Memory B cell (primary cell): ENCODE measurements around the gene PRRX2.
"Not testable (repeated sequence)": the region's sequence is repeated elsewhere in the genome, so short reads cannot be mapped to it uniquely, and the experiment has no call there.

Experiments
- ATAC-seq: fragments of 150-1000 bp; cut with Tn5 transposase; 2 replicates; pipeline ENCODE4 v1.10.0; 2021; ENCODE audit warnings: low read depth, mild to moderate bottlenecking, moderate library complexity
- DNase-seq, 2 donors: peaks; one replicate each; pipeline ENCODE4 v3.0.0; 2022; ENCODE audit warnings: low spot score in 2 of 2
- H3K27ac Mint-ChIP-seq: one replicate; pipeline ENCODE4 v1.8.0; 2022; ENCODE audit warnings: mild to moderate bottlenecking, moderate library complexity, mixed read lengths
- H3K27me3 Mint-ChIP-seq: one replicate; pipeline ENCODE4 v1.8.0; 2022; ENCODE audit warnings: mixed read lengths
- H3K36me3 Mint-ChIP-seq: one replicate; pipeline ENCODE4 v1.8.0; 2022; ENCODE audit warnings: mild to moderate bottlenecking, mixed read lengths
- H3K4me1 Mint-ChIP-seq: one replicate; pipeline ENCODE4 v1.8.0; 2022; ENCODE audit warnings: mixed read lengths
- H3K4me3 Mint-ChIP-seq: one replicate; pipeline ENCODE4 v1.8.0; 2022; ENCODE audit warnings: mild to moderate bottlenecking, moderate library complexity, mixed read lengths
- H3K9me3 Mint-ChIP-seq: one replicate; pipeline ENCODE4 v1.8.0; 2022; ENCODE audit warnings: mixed read lengths

The PRRX2 gene

DNA sequence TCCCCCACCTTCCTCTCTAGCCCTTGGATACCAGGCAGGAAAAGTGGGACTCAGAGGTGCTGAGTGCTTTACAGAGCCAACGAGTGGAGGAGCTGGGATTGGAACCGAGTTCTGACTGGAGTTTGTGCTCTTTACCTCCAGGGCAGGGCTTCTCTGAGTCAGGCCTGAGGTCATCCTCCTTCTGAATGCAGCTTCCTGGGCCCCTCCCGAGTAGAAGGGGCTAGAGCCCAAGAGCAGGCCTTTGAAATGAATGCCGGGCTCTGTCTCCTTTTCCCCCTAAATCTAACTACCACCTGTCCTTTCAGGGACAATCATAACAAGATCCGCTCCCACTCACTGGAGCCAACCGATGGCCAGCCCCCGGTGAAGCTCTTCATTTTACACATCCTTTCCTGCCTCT, 74.7 kb downstream of the PRRX2 start:
- ATAC-seq (no peak), DNase-seq (no peak)
- Mint-ChIP-seq H3K4me1 (peaks cover 3% of the 10 kb centered on the region), H3K4me3 (no peak overlapping the region), H3K36me3 (no peaks in the 10 kb centered on the region), H3K27me3 (peaks cover 8% of the 10 kb centered on the region), H3K9me3 (no peaks in the 10 kb centered on the region), H3K27ac (no peak overlapping the region)

DNA sequence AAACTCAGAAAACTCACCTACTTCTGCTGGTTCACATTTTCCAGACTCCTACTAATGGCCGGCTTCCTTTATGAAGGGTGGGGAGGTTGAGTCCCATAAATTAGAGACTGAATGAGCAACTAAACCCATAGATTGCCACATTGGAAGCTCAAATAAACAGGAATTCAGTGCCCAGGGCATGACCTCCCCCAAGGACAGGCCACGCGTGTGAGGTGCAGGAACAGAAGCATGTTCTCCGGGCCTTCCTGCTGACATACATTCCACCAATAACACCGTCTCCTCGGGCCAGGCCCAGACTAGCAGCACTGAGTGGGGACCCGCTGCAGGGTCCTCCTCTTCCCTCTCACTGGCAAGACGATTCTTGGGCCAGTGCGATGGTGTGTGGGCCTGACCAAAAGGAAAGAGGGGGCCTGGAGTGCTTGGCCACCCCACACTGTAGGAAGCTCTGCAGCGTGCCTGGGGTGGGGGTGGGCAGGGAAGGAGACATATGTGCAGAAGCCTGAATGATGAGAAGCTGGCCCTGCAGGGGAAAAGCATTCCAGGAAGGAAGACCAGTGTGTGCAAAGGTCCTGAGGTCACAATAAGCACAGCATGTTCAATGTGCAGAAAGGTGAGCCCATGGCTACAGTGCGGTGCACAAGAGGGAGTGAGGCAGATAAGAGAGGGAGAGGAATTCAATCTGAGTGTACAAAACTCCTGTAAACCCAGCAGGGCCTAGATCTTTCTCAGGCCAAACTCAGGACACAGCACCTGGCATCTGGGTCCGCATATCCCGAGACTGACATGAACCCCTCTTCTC, 75.4 kb downstream of the PRRX2 start:
- Mint-ChIP-seq H3K4me1 (peaks cover 3% of the 10 kb centered on the region), H3K4me3 (no peak overlapping the region), H3K36me3 (no peaks in the 10 kb centered on the region), H3K9me3 (no peaks in the 10 kb centered on the region), H3K27ac (no peak overlapping the region), H3K27me3 (peaks cover 8% of the 10 kb centered on the region)
- no peak for DNase-seq
- no peak for ATAC-seq

DNA sequence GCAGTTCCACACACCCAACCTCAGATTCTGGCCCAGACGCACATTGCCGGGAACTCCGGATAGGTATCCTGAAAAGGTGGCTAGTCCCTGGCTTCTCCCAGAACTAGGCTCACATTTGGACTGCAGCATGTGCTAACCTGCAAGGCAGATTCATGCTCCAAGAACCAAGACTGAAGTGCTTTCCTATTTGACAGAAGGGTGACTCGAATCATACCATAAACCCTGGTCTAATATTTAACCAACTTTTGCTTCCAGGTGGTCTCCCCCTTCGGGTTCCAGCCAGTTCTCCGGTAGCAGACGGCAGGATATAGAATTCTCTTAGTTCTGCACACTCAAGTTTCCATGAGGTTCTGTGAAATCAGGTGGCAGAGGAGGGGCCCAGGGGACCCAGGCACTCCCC, 79.8 kb downstream of the PRRX2 start:
- H3K4me3 Mint-ChIP-seq: no peak overlapping the region
- H3K36me3 Mint-ChIP-seq: no peaks in the 10 kb centered on the region
- no peaks in the 10 kb centered on the region for H3K9me3 Mint-ChIP-seq
- DNase-seq: no peak
- no peak for ATAC-seq
- peaks cover 5% of the 10 kb centered on the region for H3K4me1 Mint-ChIP-seq
- H3K27ac Mint-ChIP-seq: no peak overlapping the region
- peaks cover 4% of the 10 kb centered on the region for H3K27me3 Mint-ChIP-seq

DNA sequence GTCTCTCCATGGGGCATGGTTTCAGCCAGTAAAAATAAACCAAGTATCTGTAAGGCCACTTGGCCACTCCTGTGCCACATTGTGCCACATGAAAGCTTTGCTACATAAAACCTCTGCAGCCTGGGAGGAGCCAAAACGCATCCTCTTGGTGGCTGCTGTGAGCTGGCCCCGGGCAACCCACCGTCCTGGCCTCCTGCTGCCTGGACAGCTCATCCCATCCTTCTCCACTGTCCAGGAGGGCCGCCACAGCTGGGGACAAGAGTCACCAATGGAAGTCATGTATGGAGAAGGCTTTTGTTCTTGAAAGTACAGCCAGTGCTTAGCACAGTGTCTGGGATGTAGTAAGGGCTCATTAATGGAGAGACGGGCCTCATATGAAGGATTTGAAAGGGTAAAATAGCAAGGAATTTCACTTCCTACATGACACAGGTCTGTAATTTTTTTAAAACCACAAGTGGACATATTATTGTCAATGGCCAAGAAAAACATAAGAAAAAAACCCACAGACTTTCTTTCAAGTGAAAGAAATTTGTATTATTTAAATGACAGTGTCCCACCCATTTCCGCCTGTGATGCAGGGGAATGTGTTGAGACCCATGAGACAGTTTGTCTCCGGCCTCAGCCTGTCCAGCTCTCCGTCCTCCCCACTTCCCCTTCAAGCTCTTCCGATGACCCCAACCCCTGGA, 80.8 kb downstream of the PRRX2 start:
- no peaks in the 10 kb centered on the region for H3K9me3 Mint-ChIP-seq
- no peak for ATAC-seq
- peaks cover 5% of the 10 kb centered on the region for H3K4me1 Mint-ChIP-seq
- H3K36me3 Mint-ChIP-seq: no peaks in the 10 kb centered on the region
- H3K4me3 Mint-ChIP-seq: no peak overlapping the region
- no peak overlapping the region for H3K27ac Mint-ChIP-seq
- H3K27me3 Mint-ChIP-seq: peaks cover 4% of the 10 kb centered on the region
- DNase-seq: no peak

DNA sequence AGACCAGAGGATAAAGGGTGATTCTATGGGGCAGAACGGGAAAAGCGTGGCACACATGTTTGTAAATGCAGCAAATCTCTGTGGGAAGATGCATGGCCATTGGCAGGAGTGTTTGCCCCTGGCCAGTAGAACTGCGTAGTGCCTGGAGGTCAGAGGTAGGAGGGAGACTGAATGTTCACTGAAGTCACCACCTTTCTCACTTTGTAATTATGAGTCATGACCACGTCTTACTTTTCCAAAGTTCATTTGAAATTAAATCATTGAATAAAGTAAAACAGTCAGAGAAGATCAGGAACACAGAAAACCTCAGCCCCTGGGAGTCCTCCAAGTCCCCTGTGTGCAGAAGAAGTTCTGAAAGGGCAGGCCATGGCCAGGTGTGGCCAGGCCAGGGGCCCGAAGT, 82.8 kb downstream of the PRRX2 start:
- no peak overlapping the region for H3K27ac Mint-ChIP-seq
- H3K4me1 Mint-ChIP-seq: peaks cover 9% of the 10 kb centered on the region
- no peak overlapping the region for H3K4me3 Mint-ChIP-seq
- DNase-seq (no peak), ATAC-seq (no peak)
- H3K27me3 Mint-ChIP-seq: peaks cover 9% of the 10 kb centered on the region
- H3K9me3 Mint-ChIP-seq: no peaks in the 10 kb centered on the region
- H3K36me3 Mint-ChIP-seq: no peaks in the 10 kb centered on the region

DNA sequence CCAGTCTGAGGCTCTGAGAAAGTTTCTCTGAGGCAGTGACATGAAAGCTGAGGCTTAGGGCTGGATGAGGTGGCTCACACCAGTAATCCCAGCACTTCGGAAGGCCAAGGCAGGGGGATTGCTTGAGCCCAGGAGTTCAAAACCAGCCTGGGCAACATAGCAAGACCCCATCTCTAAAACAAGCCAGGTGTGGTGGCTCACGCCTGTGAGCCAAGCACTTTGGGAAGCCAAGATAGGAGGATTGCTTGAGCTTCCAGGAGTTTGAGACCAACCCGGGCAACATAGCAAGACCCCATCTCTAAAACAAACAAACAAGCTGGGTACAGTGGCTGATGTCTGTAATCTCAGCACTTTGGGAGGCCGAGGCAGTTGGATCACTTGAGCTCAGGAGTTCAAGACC, 83.6 kb downstream of the PRRX2 start:
- not testable (repeated sequence) for ATAC-seq, H3K36me3 Mint-ChIP-seq, DNase-seq, H3K27me3 Mint-ChIP-seq, H3K4me1 Mint-ChIP-seq, H3K4me3 Mint-ChIP-seq, H3K27ac Mint-ChIP-seq, H3K9me3 Mint-ChIP-seq

DNA sequence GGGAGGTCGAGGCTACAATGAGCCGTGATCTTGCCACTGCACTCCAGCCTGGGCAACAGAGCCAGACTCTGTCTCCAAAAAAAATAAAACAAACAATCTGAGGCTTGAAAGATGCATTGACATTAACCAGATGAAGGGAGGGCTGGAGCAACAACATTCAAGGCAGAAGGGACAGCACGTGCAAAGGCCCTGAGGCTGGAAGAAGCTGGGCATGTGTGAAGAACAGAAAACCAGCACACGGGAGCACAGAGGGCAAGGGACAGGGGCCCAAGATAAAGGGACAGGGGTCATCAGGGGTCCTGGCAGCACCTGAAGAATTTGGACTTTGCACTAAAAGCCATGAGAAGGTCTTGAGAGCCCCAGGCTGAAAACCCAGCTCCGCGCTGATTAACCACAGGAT, 84.1 kb downstream of the PRRX2 start:
- peaks cover 9% of the 10 kb centered on the region for H3K4me1 Mint-ChIP-seq
- no peak for ATAC-seq
- H3K36me3 Mint-ChIP-seq: no peaks in the 10 kb centered on the region
- no peak overlapping the region for H3K4me3 Mint-ChIP-seq
- no peak overlapping the region for H3K27ac Mint-ChIP-seq
- peaks cover 6% of the 10 kb centered on the region for H3K27me3 Mint-ChIP-seq
- H3K9me3 Mint-ChIP-seq: no peaks in the 10 kb centered on the region
- no peak for DNase-seq

DNA sequence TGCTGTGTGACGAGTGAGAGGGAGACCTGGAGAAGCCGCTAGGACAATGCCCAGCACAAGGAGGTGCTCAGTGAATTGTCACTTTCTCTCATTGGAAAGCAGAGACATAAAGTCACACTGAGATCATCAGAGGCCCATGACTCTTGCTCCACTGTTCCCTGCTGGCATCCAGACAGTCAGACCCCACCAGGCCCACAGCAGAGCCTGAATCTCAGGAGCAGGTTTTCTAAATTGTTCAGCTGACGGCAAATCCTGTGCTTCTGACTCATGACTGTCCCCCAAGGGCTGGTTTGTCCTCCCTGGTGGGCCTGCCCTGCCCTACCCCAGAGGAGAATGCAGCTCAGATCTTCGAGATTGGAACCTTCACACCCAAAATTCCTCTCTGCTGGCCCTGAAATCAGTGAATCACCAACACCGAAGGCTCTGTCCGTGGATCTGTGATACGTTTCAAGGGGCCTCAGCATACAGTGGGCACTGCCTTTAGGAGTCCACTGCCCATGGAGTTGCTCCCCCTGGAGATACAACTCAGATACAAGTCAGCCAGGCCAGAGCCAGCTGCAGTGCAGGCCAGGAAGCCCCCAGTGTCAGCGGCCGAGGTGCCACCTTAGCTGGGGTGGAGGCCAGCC, 84.7 kb downstream of the PRRX2 start:
- ATAC-seq (no peak), DNase-seq (no peak)
- Mint-ChIP-seq H3K4me3 (no peak overlapping the region), H3K4me1 (peaks cover 9% of the 10 kb centered on the region), H3K27me3 (peaks cover 6% of the 10 kb centered on the region), H3K9me3 (no peaks in the 10 kb centered on the region), H3K27ac (no peak overlapping the region), H3K36me3 (no peaks in the 10 kb centered on the region)

DNA sequence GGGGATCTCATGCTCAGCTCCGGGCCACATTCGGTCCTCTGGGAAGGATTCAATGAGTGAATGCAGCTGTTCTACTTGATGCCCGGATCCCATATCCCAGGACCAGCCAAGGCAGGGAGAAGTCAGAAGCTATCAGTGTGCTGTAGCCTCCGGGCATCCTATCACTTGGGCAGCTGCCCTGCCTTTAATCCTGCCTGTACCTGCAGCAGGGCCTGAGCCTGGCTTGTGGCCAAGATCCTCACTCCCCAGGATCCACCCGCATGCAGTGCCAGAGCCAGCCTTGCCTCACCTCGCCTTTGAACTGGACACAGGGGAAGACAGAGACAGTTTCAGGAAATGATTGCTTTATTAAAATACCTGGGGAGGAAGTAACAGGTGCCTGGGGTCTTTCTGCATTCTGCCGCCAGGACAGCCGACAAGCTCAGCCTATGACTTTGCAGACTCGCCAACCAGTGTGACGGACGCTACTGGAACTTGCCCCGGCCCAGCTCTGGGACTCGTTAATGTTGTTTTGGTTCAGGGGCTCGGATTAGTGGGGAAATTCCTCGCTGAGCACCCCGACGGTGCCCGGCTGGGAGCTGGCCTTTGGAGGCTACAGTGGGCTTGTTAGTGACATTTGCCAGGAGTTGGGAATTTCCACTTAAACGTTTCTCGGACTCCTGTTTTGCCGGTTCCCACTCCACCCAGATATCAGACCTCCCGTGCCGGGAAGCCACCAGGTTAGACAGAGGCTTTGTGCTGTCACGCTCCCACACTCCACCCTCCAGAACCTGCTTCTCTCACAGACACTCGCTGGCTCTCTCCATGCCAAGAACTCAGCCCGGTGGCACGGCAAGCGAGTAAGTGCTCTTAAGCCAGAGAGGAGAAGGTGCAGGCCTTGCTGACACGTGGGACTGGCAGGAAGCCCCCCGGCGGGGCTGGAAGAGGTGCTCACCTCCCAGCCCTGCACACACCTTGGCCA, 86.7 kb downstream of the PRRX2 start:
- H3K9me3 Mint-ChIP-seq: no peaks in the 10 kb centered on the region
- no peak overlapping the region for H3K4me3 Mint-ChIP-seq
- no peak for ATAC-seq
- no peak for DNase-seq
- H3K4me1 Mint-ChIP-seq: peaks cover 6% of the 10 kb centered on the region
- H3K27ac Mint-ChIP-seq: no peak overlapping the region
- no peaks in the 10 kb centered on the region for H3K36me3 Mint-ChIP-seq
- H3K27me3 Mint-ChIP-seq: peaks cover 5% of the 10 kb centered on the region

DNA sequence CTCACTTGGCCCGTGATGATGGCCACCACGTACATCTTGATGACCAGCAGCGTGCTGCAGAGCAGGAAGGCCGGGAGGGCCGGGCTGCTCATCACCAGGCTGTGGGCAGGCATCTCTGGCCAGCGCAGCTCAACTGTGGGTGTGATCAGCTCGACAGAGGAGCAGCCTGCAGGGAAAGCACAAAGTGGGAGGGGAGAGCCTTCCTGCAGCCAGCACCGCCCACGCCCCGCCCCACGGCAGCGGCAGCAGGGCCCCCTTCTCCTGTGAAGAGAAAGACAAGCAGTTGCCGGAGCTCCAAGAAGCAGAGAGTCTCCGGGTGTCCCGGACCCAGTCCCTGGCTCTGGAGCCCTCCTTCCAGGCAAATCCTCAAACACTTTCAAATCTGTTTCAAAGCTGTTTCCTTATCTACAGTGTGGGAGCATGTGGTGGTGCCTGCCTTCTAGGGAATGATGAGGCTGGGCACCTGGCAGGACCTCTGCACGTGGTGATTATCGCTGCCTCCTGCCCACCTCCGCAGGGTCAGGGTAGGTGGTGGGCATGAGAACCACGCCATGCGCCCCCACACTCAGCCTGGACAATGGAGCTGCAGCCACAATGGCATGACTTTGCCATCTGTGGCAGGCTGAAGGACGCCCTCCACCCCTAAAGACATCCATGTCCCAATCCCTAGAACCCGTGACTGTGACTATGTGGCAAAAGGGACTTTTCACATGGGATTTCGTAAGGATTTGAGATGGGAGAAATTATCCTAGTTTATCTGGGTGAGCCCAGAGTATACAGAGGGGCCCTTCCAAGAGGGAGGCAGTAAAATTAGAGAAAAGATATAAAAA, 87.7 kb downstream of the PRRX2 start, which contains the start of gene PTGES:
TSS of gene PTGES (minus strand) at position 143 of the 830 bp plus-strand sequence. CDS start at position 113, 30 bp downstream.
- no peak within 1 kb of the TSS for H3K27ac Mint-ChIP-seq
- no peaks in the 10 kb centered on the region for H3K9me3 Mint-ChIP-seq
- peaks cover 2% of the 10 kb centered on the region for H3K36me3 Mint-ChIP-seq
- ATAC-seq (peak; percentile 63), DNase-seq (no peak)
- H3K4me1 Mint-ChIP-seq: peaks cover 11% of the 10 kb centered on the region
- no peak within 1 kb of the TSS for H3K4me3 Mint-ChIP-seq
- peaks cover 7% of the 10 kb centered on the region for H3K27me3 Mint-ChIP-seq

DNA sequence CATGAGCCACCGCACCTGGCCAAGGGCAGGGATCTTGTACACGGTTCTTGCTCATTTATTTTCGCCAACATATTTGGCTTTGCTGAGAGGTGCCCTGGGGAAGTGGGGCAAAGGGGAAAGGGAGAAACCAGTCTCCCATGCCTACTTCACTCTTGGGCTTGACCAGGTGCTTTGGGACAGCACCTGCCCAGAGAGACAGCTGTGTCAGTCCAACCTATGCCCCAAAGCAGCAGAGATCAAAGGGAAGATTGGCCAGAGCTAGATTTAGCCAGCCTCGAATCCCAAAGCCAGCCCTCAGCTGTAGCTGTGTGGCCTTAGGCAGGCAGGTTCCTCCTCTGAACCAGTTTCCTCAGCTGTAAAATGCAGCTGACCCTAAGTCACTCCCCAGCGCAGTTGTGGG, 89.7 kb downstream of the PRRX2 start:
- Mint-ChIP-seq H3K36me3 (peaks cover 3% of the 10 kb centered on the region), H3K4me3 (no peak overlapping the region), H3K27ac (no peak overlapping the region), H3K27me3 (peaks cover 15% of the 10 kb centered on the region), H3K4me1 (peaks cover 12% of the 10 kb centered on the region), H3K9me3 (no peaks in the 10 kb centered on the region)
- no peak for DNase-seq
- ATAC-seq: no peak

DNA sequence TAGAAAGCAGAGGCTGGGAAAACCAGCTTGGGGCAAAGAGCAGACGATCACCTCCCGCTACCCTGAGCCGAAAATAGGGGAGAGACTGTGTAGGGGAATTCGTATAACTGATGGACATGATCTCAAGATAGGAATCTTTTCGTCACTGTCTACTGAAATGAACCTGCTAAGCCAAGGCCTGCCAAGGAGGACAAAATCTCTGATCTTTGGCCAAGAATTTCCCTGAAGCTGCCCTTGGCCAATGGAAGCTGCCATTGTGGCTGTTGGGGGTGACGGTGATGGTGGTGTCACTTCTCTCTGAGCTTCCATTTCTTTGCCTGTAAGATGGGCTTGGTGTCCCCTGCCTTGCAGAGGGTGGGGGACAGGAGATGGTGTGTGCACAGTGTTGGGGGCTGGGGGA, 90.7 kb downstream of the PRRX2 start:
- DNase-seq (no peak), ATAC-seq (no peak)
- H3K9me3 Mint-ChIP-seq: no peaks in the 10 kb centered on the region
- H3K36me3 Mint-ChIP-seq: peaks cover 3% of the 10 kb centered on the region
- no peak overlapping the region for H3K4me3 Mint-ChIP-seq
- H3K27ac Mint-ChIP-seq: no peak overlapping the region
- H3K27me3 Mint-ChIP-seq: peaks cover 15% of the 10 kb centered on the region
- peaks cover 12% of the 10 kb centered on the region for H3K4me1 Mint-ChIP-seq

DNA sequence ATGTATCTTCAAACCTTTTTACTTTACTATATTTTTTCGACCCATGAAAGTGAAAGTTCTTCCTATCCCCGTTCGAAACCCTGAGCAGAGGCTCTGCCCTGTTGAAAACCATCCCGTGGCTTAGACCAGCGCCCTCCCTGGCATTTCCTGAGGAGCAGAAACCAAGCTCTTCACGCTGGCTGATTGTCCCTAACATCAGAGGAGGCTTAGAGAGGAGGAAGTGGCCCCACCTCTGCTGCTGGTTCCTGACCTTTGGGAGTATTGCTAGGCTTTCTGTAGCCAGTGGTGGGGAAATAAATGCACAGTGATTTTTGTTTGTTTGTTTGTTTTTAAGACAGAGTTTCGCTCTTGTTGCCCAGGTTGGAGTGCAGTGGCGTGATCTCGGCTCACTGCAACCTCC, 91.6 kb downstream of the PRRX2 start:
- Mint-ChIP-seq H3K4me3 (peak overlapping the region; percentile 25), H3K4me1 (peaks cover 12% of the 10 kb centered on the region), H3K36me3 (peaks cover 3% of the 10 kb centered on the region), H3K27ac (no peak overlapping the region), H3K9me3 (no peaks in the 10 kb centered on the region), H3K27me3 (peaks cover 15% of the 10 kb centered on the region)
- DNase-seq (no peak), ATAC-seq (peak; percentile 41)
